GM19193 (cell line): Measurements from ENCODE around the gene REEP2.

Experiments
- POLR2A ChIP-seq: IDR thresholded peaks from 4 replicates; pipeline ENCODE4 v1.6.1; 2011; ENCODE audit not compliant: insufficient read depth, insufficient read length; ENCODE audit errors: extremely low read depth

The REEP2 gene

DNA sequence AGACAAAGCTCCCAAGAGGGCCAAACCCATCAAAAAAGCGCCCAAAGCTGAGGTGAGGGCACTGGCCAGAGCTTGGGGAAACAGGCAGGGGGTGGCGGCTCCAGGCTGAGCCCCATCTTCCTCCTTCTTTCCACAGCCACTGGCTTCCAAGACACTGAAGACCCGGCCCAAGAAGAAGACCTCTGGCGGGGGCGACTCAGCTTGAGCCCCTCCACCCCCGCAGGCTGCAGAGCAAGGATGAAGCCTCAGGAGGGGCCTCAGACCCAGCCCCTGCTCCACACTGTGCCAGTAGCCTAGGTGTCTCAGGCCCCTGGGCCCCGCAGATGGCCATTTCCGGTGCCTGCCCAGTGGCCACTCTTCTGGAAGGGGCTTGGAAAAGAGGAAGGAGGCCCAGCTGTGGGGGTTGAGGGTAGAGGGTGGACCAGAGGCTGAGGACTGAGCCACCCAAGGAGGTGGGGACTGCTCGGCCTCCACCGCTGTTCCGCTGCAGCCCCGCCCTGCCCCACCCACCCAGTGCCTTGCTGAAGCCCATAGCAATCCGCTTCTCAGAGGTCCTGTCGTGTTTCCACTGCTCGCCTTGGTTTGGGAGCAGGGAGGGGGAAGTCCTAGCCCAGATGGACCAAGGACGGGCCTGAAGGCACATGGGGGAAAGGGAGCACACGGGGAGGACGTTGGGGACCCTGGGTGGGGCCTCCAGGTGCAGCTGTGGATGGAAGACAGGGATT is 6.9 kb downstream of the REEP2 start:
- no peak for TF ChIP-seq POLR2A

DNA sequence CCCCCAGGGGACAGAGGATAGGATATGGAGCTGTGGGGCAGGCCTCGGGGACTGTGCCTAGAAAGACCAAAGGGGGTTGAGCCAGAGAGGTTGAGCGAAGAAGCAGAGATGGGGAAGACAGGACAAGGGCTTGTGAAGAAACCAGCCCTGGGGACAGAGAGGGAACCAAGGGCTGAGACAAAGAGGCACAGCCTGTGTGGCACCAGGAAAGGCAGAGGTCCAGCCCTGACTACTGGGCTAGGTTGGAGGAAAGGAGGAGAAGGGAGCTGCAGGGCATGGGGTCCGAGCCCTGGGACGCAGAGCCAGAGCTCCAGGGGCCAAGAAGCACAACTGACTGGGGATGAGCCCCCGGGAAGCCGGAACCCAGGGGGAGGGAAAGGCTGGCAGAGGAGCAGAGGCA is 9.2 kb downstream of the REEP2 start:
- TF ChIP-seq POLR2A = no peak

DNA sequence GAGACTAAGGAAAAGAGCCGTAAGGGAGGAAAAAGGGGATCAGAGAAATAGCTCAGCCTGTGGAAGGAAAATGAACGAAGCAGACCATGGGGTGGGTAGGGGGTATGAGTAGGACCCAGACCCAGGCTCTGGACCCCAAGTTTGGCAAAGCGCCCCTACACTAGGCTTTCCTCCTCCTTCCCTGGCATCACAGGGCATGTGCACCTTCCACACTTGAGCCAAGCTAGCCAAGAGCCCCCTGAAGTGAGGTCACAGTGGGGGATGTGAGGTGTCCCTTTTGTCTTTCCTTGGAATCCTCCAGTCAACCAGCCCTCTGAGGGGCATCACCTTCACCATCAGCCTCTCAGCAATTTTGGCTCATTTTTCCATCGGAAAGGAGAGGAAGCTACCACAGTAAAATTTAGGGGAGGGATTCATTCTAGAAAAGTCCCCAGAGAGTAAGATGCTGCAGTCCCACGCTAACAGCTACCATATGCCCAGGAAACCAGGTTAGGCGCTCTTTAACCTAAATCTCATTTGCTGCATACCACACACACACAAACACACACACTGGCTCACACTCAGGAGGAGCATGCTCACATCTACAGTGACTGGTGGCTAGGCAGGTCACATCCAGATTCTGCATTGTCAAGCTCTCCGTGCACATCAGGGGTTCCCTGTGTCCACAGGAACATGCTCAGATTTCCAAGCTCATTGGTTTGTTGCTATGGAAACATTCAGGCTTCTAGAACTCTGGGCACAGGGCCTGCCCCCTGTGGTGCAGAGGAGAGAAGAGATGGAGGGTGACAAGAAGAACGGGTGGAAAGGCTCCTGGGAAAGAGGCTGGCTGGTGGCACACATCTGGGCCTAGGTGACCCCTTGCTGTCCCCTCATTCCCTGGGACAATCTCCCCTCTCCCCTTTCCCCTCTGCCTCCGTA is 9.9 kb downstream of the REEP2 start:
- TF ChIP-seq POLR2A = no peak

DNA sequence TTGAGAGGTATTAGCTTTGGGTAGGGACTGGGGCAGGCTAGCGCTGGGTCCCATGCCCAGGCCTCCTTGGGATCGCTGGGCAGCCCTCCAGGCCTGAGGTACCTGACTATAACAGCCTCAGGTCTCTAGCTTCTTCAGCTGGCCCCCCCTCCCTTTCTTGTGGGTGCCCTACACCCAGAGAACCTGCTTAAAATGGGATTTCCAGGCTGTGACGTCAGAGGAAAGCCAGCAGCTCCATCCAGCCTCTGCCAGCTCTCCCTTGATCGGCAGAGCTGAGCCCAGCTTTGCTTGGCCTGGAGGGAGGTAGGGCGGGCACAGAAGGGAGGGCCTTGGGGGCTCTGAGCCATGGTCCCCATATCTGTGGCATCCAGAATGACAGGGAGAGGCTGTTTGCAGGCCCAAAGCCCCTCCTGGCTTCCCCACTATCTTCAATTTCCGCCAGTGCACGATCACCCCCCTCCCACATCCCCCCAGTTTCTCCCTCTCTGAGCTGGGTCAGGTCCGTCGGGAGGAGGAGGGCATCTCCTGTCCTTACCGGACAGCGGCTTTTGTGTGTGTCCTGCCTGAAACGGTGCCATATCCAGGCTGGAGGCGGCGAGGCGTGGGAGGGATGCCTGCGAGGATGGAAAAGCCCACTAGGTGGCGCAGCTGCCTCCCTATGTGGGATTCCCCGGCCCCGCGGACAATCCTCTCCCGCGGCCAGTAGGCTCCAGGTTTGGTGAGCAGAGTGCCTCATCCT is 10.8 kb downstream of the REEP2 start:
- TF ChIP-seq POLR2A = no peak

DNA sequence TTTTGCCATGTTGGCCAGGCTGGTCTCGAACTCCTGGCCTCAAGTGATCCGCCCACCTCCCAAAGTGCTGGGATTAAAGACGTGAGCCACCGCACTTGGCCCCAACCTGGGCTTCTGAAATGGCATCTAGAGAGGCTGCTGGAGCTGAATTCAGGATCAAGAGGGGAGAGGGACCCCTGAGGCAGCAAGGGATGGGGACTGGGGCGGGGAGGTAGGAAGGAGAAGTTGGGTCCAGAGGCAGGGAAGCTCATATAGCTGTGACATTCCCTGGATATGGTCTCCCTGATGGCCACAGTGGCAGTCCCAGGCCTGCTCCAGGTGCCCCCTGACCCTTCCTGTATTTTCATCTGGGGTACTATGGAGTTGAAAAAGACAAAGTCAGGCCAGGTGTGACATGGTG is 12.1 kb downstream of the REEP2 start:
- TF ChIP-seq POLR2A = no peak

DNA sequence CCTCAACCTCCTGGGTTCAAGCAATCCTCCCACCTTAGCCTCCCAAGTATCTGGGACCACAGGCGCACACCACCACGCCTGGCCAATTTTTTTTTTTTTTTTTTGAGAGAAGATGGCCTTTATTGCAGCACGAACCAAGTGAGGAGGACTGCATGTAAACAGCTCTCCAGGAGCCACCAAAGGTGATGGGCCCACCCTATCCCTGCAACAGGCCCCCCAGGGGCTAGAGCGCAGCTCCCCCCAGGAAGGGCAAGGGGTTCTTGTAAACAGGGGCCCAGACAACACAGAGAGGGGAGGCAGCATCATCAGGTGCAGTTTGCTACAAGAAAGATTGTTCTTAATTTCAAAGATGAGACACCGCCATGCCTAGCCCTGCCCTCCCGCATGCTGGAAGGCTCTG is 13.9 kb downstream of the REEP2 start:
- TF ChIP-seq POLR2A = no peak

DNA sequence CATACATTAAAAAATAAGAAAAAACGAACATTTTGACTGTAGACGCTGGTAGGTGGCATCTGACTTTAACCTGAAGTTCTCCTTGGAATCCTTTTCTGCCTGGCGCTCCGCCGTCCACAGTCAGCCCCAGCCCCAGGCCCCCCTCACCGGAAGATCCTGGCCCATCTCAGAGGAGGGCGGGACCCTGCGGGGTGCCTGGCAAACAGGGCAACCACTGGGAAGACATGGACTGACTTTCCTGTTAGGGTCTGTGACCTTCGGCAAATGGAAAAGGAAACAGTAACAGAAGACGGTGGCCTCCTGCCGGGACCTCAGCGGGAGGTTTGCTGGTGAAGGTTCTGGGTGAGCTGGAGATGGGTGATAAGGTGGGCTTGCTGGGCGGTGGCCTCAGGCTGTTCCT is 14.7 kb downstream of the REEP2 start:
- TF ChIP-seq POLR2A = no peak

DNA sequence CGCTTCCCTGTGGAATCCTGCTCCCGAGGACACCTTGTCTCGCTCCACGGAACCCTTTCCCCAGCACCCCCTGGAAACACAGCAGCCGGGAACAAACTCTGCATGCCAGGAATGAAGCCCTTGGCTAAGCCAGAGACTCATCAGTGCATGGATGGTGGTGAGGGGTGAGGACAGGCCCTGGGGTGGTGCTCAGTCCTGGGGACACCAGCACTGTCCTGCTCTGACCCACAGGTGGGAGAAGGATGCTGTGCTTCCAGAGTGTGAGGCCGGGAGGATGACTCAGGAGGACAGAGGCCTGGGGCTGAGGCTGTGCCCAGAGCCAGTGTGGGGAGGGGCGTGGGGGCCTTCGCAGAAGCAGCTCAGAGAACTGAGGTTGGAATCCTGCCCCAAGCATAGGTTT is 15.3 kb downstream of the REEP2 start:
- TF ChIP-seq POLR2A = no peak

DNA sequence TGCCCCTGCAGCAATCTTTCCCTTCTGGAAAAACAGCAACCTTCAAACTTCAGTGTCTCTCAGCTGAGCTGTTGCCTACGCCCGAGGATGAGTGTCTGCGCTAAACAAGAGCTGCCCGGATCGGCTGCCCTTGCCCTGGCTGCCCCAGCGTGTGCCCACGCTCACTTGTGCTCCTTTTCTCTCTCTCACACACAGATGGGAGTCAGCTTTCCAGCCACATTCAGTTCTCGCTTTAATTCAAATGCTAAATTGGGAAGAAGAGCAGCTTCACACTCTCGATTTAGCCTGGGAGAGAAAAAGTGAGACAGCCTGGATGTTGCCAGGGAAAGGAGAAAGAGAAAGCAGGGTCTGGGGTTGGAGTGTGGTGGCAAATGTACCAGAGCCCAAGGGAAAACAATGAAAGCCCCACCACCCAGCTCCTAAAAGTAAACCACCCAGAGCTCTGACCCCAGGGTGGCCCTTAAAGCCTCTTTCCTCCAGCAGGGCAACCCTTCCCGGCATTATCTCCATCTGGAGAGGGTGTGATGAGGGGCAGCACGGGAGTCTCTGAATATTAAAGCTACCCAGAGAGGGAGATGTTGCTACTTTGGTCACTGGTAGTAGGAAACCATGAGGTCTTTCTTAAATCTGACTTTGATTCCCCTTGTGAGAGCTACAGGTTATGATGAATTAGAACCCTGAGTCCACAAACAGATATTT is 16.5 kb downstream of the REEP2 start:
- no peak for TF ChIP-seq POLR2A

DNA sequence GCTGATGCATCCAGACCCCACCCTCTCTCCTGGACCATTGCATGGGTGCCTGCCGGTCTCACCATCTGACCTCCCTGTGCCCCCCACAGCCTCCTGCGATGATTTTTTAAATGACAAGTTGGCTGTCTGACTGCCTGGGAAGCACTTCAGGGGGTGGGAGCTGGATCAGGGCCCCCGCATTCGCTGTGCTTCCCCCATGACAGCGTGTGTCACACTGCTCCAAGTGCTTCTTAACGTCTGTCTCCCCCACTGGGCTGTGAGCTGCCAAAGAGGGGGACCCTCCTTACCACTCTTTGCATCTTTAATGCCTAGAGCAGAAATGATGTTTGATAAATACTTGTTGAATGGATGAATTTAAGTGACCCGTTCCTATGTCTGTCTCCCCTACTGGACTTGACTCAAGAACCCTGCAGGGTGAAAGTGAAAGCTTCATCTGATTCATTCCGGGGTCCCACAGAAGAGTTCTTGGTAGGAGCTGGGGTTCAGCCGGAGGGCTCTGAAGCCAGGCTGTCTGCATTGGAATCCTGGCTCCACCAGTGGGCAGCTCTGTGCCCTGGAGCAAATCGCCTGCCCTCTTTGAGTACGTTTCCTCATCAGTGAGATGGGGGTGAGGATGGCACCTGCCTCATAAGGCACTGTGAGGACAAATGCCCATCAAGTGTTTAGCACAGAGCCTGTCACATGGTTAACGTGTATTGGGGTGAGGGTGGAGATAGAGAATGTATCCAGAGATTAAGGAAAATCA is 18.8 kb downstream of the REEP2 start:
- no peak for TF ChIP-seq POLR2A

DNA sequence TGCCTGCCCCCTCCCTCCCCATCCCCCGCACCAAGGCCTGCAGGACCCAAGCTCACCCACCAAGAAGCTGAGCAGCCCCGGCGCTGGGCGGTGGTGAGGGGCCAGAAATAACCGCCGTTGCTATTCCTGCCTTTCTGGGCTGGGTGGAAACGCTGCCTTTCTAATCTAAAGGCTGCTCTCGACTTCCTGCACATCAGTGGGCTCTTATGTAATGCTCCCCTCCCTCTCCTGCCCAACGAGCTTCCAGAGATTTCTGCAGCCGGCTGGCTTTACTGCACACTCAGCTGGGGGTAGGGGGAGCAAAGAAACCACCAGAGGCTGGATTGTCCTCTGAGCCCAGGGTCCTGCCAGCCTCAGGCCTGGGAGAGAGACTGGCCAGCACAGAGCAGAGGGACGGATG is 19.5 kb downstream of the REEP2 start:
- TF ChIP-seq POLR2A = no peak

DNA sequence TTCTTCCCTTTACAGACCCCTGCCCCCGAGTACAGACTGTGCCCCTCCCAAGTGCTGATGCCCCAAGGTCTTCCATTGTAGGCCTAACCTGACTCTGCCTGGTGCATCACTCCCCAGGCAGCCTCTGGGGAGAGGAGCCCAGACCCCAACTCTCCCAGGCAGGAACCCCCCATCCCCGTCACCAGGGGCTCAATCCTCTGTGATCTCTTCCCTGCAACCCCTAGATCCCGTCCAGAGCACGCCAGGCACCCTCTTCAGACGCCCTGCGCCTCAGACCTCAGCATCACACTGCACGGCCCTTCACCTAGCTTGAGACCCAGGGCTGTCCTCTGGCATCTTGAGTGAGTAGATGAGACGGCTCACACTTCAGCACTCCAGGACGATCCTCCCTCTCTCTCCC is 20.0 kb downstream of the REEP2 start:
- TF ChIP-seq POLR2A = no peak

DNA sequence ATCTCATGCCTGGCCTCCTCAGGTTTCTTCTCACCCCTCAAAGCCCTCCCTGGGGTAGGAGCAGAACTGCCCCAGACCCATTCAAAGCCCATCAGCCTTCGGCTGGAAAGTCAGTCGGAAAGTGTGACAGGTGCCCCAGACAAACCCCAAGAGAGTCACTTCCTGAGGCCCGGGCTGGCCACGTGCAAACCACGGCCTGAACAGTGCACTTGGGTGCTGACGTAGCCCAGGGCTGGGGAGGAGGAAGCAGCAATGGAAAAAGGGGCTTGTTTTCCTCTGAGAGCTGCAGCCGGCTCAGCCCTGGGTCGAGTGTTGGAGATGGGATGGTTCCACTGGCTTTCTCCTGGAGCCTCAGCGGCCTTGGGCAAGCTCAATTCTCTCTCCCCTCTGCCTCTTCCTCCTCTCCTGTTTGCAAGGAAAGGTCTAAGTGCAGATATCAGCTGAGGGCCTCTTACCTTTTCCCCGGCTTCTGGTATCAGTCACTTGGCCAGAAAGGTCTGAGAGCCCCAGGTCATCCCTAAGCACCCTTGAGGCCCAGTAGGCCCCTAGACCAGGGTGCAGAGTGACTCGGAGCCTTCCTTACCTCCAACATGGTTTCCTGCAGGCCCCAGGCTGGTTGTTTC is 20.6 kb downstream of the REEP2 start:
- no peak for TF ChIP-seq POLR2A
